Measurements from ENCODE around the gene PRDM13.
"Not testable (repeated sequence)": the region's sequence is repeated elsewhere in the genome, so short reads cannot be mapped to it uniquely, and the experiment has no call there.

Gene PRDM13

GRCh38 chr6:99606656-99607415 is at the start of gene PRDM13:
TSS of gene PRDM13 (plus strand) at chr6:99606833. CDS start at chr6:99607035, 202 bp downstream.
- no peak for FAIRE-seq

- FAIRE-seq = no peak
These were observed 47.6 kb upstream of the PRDM13 start for GRCh38 chr6:99559057-99559456.

- no peak for FAIRE-seq
These were observed 46.0 kb upstream of the PRDM13 start for GRCh38 chr6:99560668-99561067.

- no peak for FAIRE-seq
These were observed 43.4 kb upstream of the PRDM13 start for GRCh38 chr6:99563056-99563723.

GRCh38 chr6:99568103-99568933 is 38.3 kb upstream of the PRDM13 start, which contains the start of gene CCNC:
TSS of gene CCNC (minus strand) at chr6:99568660. CDS start at chr6:99568527, 133 bp downstream.
- FAIRE-seq = peak; percentile 91

- no peak for FAIRE-seq
These were observed 32.5 kb upstream of the PRDM13 start for GRCh38 chr6:99573980-99574617.

GRCh38 chr6:99575544-99576227 is 30.9 kb upstream of the PRDM13 start:
- no peak for FAIRE-seq

- no peak for FAIRE-seq
These were observed 26.9 kb upstream of the PRDM13 start for GRCh38 chr6:99579781-99580180.

GRCh38 chr6:99587792-99588191 is 18.8 kb upstream of the PRDM13 start:
- no peak for FAIRE-seq

GRCh38 chr6:99588618-99589289 is 17.9 kb upstream of the PRDM13 start:
- no peak for FAIRE-seq

GRCh38 chr6:99589290-99589672 is 17.4 kb upstream of the PRDM13 start:
- FAIRE-seq = no peak

- no peak for FAIRE-seq
These were observed 16.6 kb upstream of the PRDM13 start for GRCh38 chr6:99589907-99590493.

GRCh38 chr6:99590728-99591672 is 15.6 kb upstream of the PRDM13 start:
- FAIRE-seq = no peak

GRCh38 chr6:99591673-99592364 is 14.8 kb upstream of the PRDM13 start:
- FAIRE-seq = no peak

GRCh38 chr6:99592900-99593299 is 13.7 kb upstream of the PRDM13 start:
- no peak for FAIRE-seq

- not testable (repeated sequence) for FAIRE-seq
These were observed 11.9 kb upstream of the PRDM13 start for GRCh38 chr6:99594696-99595095.

GRCh38 chr6:99602520-99603420 is 3.9 kb upstream of the PRDM13 start:
- FAIRE-seq = no peak

Data from endometrium (tissue), 2 donors.